GM13976 (cell line): ENCODE measurements around the gene ACSL1.
"Not testable (repeated sequence)": the region's sequence is repeated elsewhere in the genome, so short reads cannot be mapped to it uniquely, and the experiment has no call there.

Experiments used
- DNase-seq: peaks from one replicate; pipeline ENCODE4 v3.0.0; 2012; ENCODE audit warnings: low spot score
- in situ Hi-C: fragments of 300-500 bp; cut with MboI; formaldehyde crosslinking; loops from one replicate; pipeline ENCODE4 v1.12.0; 2022; ENCODE audit warnings: low sequenced_read_pairs, mixed read lengths, inconsistent platforms; ENCODE audit not compliant: unreplicated experiment
- TF ChIP-seq, protein P1 (sequence below): IDR thresholded peaks from 2 replicates; pipeline ENCODE4 v1.5.1; 2012; ENCODE audit warnings: borderline replicate concordance, mild to moderate bottlenecking; ENCODE audit not compliant: insufficient read depth; ENCODE audit errors: extremely low read depth, missing control alignments, control extremely low read depth

The ACSL1 gene

DNA sequence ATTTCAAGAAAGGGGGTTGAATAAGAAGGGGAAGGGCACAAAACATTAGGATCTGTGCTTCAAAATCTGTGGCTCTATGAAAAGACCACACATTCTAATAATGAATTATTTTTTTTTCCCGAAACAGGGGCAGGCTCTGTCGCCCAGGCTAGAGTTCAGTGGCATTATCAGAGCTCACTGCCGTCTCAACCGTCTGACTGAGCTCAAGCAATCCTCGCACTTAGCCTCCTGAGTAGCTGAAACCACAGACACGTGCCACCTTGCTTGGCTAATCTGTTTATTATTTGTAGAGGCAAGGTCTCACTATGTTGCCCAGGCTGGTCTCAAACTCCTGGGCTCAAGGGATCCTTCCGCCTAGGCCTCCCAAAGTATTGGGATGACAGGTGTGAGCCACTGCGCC lies 33.4 kb downstream of the ACSL1 start:
- DNase-seq = no peak
- in situ Hi-C loops = no loop called here
- TF ChIP-seq, protein P1, sequence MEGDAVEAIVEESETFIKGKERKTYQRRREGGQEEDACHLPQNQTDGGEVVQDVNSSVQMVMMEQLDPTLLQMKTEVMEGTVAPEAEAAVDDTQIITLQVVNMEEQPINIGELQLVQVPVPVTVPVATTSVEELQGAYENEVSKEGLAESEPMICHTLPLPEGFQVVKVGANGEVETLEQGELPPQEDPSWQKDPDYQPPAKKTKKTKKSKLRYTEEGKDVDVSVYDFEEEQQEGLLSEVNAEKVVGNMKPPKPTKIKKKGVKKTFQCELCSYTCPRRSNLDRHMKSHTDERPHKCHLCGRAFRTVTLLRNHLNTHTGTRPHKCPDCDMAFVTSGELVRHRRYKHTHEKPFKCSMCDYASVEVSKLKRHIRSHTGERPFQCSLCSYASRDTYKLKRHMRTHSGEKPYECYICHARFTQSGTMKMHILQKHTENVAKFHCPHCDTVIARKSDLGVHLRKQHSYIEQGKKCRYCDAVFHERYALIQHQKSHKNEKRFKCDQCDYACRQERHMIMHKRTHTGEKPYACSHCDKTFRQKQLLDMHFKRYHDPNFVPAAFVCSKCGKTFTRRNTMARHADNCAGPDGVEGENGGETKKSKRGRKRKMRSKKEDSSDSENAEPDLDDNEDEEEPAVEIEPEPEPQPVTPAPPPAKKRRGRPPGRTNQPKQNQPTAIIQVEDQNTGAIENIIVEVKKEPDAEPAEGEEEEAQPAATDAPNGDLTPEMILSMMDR = no peak

GRCh38 chr4:184790826-184791225 lies 34.9 kb downstream of the ACSL1 start:
- no peak for DNase-seq
- TF ChIP-seq, protein P1 = no peak
- in situ Hi-C loops = no loop called here

DNA sequence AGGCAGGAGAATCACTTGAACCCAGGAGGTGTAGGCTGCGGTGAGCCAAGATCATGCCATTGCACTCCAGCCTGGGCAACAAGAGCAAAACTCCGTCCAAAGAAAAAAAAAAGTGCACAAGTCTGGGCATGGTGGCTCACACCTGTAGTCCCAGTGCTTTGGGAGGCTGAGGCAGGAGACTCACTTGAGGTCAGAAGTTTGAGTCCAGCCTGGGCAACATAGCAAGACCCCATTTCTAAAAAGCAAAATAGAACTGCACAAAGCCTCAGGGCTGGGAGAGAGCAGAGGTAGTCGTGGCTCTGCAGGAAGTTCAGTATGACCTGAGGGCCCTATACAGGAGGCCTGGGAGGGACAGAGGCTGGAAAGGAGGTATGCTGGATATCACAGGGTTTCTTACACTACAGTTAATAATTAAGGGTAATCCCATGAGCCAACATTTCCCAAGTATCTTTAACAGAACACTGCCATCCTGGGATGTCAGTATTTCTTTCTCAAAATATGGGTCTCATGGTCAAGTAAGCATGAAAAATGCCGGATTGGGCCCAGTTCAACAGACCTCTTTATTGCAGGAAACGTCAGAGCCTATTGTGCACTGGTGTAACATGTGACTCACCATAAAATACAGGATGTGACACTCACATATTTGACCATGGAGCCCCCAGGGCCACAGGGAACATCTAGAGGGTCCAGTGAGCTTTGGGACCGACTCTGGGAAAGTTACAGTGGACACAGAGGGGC lies 37.8 kb downstream of the ACSL1 start:
- TF ChIP-seq, protein P1 = no peak
- in situ Hi-C loops = no loop called here
- DNase-seq = no peak

- TF ChIP-seq, protein P1 = no peak
- in situ Hi-C loops = no loop called here
- no peak for DNase-seq
These were observed 40.0 kb downstream of the ACSL1 start for GRCh38 chr4:184785813-184786212.

- TF ChIP-seq, protein P1 = no peak
- in situ Hi-C loops = no loop called here
- DNase-seq = no peak
These were observed 41.0 kb downstream of the ACSL1 start for GRCh38 chr4:184784628-184785257.

DNA sequence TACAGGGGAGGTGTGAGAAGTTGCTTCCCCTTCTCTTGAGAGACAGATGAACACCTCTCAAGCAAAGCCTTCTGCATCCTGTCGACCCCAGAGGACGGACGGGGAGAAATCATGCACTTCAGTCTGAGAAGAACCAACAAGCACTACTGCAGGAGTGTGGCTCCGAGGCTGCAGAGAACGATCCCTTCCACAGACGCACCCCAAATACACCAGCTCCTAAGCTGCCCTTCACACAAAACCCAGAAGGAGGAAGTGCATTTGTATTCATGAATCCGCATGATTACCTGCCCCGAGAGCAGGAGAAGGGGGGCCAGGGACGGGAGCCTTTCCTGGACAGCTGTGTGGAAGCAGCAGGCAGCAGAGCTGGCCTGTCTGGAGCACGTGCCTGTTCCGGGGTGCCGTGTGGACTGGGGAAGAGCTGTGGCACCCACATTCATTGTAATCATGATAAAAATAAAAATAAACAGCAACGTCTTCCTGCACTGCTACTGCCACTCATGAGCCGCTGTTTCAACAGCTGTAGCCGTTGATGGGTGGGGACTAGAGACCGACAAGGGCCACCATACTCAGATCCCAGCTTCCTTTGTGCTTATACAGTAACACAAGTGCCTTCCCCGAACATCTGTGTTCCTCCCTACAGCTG lies 42.9 kb downstream of the ACSL1 start:
- in situ Hi-C loops = no loop called here
- TF ChIP-seq, protein P1 = no peak
- DNase-seq = no peak

DNA sequence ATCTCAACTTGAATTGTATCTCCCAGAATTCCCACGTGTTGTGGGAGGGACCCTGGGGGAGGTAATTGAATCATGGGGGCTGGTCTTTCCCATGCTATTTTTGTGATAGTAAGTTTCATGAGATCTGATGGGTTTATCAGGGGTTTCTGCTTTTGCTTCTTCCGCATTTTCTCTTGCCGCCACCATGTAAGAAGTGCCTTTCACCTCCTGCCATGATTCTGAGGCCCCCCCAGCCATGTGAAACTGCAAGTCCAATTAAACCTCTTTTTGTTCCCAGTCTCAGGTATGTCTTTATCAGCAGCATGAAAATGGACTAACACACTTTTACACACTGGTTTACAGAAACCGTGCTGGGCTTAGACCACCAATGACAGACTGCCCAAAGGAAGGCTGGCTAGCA lies 46.6 kb downstream of the ACSL1 start:
- in situ Hi-C loops, DNase-seq: not testable (repeated sequence)
